Measurements from ENCODE around the gene PTK7. TPM values are rescaled to one million over a fixed set of nuclear protein-coding genes. Genes with fewer than 3 reads are reported as not detected.
A peak's percentile ranks its signal among the peaks of the same experiment; 100 is the strongest.

PTK7 gene
- total and polyA plus RNA-seq, 2 donors, result 48.1 to 101 TPM

DNA sequence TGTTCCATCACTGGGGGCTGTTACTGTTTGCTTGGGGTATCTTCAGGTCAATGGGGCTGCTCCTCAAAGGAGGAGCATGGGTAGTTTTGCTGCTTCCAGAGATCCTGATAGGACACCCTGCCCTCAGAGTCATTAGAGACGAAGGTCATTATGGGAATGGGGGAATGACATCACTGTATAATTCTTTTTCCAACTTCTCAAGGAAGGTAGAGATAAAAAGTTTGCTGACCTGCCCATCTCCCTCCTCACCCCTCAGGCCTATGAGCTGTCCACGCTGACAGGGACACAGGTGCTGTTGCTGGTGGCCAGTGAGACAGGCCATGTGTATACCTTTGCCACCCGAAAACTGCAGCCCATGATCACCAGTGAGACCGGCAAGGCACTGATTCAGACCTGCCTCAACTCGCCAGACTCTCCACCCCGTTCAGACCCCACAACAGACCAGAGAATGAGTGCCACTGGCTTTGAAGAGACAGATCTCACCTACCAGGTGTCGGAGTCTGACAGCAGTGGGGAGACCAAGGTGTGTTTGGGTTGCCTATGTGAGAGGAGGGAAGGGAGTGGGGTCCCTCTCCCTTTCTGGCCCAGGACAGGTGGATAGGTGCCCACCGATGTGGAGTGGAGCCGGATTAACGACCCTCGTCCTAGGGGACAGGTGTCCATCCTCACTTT is 97.6 kb downstream of the PTK7 start:
- peaks cover 24 to 40% of the 10 kb centered on the region in 2 donors for H3K36me3 ChIP-seq (ENCODE audit: control insufficient read depth in 2 of 2, insufficient read depth in 2 of 2, low read length in 1 of 2)
- H3K9me3 ChIP-seq (ENCODE audit: control insufficient read depth in 2 of 2, insufficient read depth in 1 of 2, low read length in 1 of 2), result peaks cover 0 to 12% of the 10 kb centered on the region in 2 donors
- WGBS, result 95% methylated on average over 11 of the region's 11 CpGs
- H3K27me3 ChIP-seq (ENCODE audit: control insufficient read depth in 2 of 2, insufficient read depth in 1 of 2, low read length in 1 of 2), result peaks cover 0 to 2% of the 10 kb centered on the region in 2 donors
- peaks cover 25 to 45% of the 10 kb centered on the region in 2 donors for H3K4me1 ChIP-seq (ENCODE audit: control insufficient read depth in 2 of 2, insufficient read depth in 2 of 2, low read length in 2 of 2)
- H3K4me3 ChIP-seq (ENCODE audit: low read length in 2 of 2), result peak overlapping the region; percentile 50 to 72
- H3K27ac ChIP-seq (ENCODE audit: low read depth in 1 of 2, low read length in 1 of 2), result peak overlapping the region; percentile 66 to 75
- DNase-seq (ENCODE audit: low read depth in 6 of 9, low spot score in 9 of 9), result peak in 1 of 9 donors; percentile 23

DNA sequence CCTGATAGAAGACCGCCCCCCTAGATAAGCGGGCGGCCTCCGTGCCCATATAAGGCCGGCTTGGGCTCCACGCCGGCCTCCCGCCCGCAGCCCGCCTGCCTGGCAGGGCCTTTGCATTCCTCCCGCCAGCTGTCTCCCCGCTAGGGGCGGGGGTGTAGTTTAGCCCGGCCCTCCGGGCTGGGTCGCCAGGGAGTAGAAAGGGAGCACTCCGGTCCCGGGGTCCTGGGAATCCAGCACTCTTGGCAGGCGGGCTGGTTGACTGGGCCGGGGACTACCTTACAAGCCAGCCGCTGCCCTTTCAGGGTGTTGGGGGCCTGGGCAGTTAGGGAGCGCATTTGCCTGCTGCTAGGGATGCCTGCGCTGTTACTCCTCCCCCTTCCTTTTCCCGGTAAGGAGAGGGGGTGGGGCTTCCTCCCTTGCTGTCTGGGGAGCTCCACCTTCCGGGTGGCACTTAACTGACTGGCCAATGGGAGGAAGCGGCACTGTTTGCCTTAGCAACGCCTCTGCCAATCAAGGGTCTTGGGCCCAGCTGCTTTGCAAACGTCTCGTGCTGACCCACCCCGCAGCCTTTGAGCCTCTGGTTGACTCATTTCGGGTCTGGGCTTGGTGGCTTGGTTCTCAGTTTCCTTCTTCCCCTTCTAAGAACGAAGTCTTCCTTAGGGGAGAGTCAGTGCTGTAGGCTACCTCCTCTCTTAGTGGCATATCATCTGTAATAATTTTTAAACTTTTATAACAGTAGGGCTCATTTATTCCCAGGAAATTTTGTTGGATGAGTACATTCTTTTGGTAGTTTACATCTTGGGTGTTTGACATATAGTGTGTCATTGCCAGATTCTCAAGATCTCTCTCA is 98.4 kb downstream of the PTK7 start:
- DNase-seq (ENCODE audit: low read depth in 6 of 9, low spot score in 9 of 9), result peak; percentile 87 to 97 (median 93)
- peaks cover 0 to 12% of the 10 kb centered on the region in 2 donors for H3K9me3 ChIP-seq (ENCODE audit: control insufficient read depth in 2 of 2, insufficient read depth in 1 of 2, low read length in 1 of 2)
- peak overlapping the region; percentile 66 to 79 for H3K27ac ChIP-seq (ENCODE audit: low read depth in 1 of 2, low read length in 1 of 2)
- peak overlapping the region; percentile 30 to 50 for H3K4me3 ChIP-seq (ENCODE audit: low read length in 2 of 2)
- H3K36me3 ChIP-seq (ENCODE audit: control insufficient read depth in 2 of 2, insufficient read depth in 2 of 2, low read length in 1 of 2), result peaks cover 32 to 48% of the 10 kb centered on the region in 2 donors
- 13% methylated on average over 32 of the region's 32 CpGs for whole genome bisulfite sequencing
- peaks cover 0 to 2% of the 10 kb centered on the region in 2 donors for H3K27me3 ChIP-seq (ENCODE audit: control insufficient read depth in 2 of 2, insufficient read depth in 1 of 2, low read length in 1 of 2)
- H3K4me1 ChIP-seq (ENCODE audit: control insufficient read depth in 2 of 2, insufficient read depth in 2 of 2, low read length in 2 of 2), result peaks cover 25 to 45% of the 10 kb centered on the region in 2 donors

DNA sequence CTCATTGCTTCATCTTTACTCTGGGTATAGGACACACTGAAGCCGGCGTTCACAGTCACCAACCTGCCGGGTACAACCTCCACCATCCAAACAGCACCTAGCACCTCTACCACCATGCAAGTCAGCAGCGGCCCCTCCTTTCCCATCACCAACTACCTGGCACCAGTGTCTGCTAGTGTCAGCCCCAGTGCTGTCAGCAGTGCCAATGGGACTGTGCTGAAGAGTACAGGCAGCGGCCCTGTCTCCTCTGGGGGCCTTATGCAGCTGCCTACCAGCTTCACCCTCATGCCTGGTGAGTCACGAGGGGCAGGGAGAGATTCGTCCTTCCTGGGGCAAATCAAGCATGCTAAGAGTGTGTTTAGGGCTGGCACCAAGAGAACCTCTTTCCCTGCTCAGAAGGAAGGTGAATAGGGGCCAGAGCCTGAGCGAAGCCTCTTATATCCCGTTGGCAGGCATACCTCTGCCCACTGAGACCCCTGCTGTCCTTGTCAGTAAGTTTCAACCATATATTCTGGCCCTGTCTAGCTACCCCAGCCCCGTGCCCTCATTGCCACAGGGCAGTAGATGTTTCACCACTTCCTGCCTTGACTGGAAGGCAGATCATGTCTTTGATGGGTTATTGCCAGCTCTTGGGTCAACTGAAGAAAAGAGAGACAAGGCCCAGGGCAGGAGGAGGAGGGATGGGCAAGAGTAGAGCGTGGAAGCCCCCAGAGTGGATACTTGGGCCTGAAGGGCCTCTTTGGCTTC is 99.7 kb downstream of the PTK7 start:
- Histone ChIP-seq H3K4me3 (ENCODE audit: low read length in 2 of 2) (no peak overlapping the region), H3K27ac (ENCODE audit: low read depth in 1 of 2, low read length in 1 of 2) (no peak overlapping the region), H3K36me3 (ENCODE audit: control insufficient read depth in 2 of 2, insufficient read depth in 2 of 2, low read length in 1 of 2) (peaks cover 38 to 50% of the 10 kb centered on the region in 2 donors), H3K9me3 (ENCODE audit: control insufficient read depth in 2 of 2, insufficient read depth in 1 of 2, low read length in 1 of 2) (peaks cover 0 to 5% of the 10 kb centered on the region in 2 donors), H3K4me1 (ENCODE audit: control insufficient read depth in 2 of 2, insufficient read depth in 2 of 2, low read length in 2 of 2) (peaks cover 20 to 37% of the 10 kb centered on the region in 2 donors), H3K27me3 (ENCODE audit: control insufficient read depth in 2 of 2, insufficient read depth in 1 of 2, low read length in 1 of 2) (no peaks in the 10 kb centered on the region)
- WGBS, result 98% methylated on average over 11 of the region's 11 CpGs
- no peak for DNase-seq (ENCODE audit: low read depth in 6 of 9, low spot score in 9 of 9)

DNA sequence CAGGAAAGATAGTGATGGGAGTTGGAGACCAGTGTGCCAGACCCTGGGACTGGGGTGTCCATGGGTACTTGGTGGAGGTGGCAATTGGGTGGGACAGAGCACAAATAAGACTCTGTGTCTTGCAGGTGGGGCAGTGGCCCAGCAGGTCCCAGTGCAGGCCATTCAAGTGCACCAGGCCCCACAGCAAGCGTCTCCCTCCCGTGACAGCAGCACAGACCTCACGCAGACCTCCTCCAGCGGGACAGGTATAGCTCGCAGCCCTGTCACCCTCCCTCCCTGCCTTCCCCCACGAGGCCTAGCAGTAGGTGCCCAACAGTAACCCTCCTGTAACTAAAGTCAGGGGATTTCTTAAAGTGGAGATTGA is 100.3 kb downstream of the PTK7 start:
- Histone ChIP-seq H3K27ac (ENCODE audit: low read depth in 1 of 2, low read length in 1 of 2) (no peak overlapping the region), H3K4me1 (ENCODE audit: control insufficient read depth in 2 of 2, insufficient read depth in 2 of 2, low read length in 2 of 2) (peaks cover 22 to 40% of the 10 kb centered on the region in 2 donors), H3K36me3 (ENCODE audit: control insufficient read depth in 2 of 2, insufficient read depth in 2 of 2, low read length in 1 of 2) (peaks cover 38 to 50% of the 10 kb centered on the region in 2 donors), H3K4me3 (ENCODE audit: low read length in 2 of 2) (no peak overlapping the region), H3K27me3 (ENCODE audit: control insufficient read depth in 2 of 2, insufficient read depth in 1 of 2, low read length in 1 of 2) (no peaks in the 10 kb centered on the region), H3K9me3 (ENCODE audit: control insufficient read depth in 2 of 2, insufficient read depth in 1 of 2, low read length in 1 of 2) (peaks cover 0 to 4% of the 10 kb centered on the region in 2 donors)
- DNase-seq (ENCODE audit: low read depth in 6 of 9, low spot score in 9 of 9), result no peak
- 97% methylated on average over 6 of the region's 6 CpGs for WGBS

DNA sequence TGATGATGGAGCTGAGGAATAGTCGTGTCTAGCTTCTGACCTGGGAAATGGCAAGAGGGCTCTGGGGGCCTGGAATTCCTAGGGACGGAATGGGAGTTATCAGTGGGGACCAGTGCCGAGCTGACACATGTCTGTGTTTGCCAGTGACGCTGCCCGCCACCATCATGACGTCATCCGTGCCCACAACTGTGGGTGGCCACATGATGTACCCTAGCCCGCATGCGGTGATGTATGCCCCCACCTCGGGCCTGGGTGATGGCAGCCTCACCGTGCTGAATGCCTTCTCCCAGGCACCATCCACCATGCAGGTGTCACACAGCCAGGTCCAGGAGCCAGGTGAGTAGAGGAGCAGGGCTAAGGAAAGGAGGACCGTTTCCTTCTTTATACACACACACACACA is 102.0 kb downstream of the PTK7 start:
- peaks cover 26 to 45% of the 10 kb centered on the region in 2 donors for H3K4me1 ChIP-seq (ENCODE audit: control insufficient read depth in 2 of 2, insufficient read depth in 2 of 2, low read length in 2 of 2)
- peaks cover 0 to 6% of the 10 kb centered on the region in 2 donors for H3K9me3 ChIP-seq (ENCODE audit: control insufficient read depth in 2 of 2, insufficient read depth in 1 of 2, low read length in 1 of 2)
- DNase-seq (ENCODE audit: low read depth in 6 of 9, low spot score in 9 of 9), result no peak
- H3K4me3 ChIP-seq (ENCODE audit: low read length in 2 of 2), result no peak overlapping the region
- no peaks in the 10 kb centered on the region for H3K27me3 ChIP-seq (ENCODE audit: control insufficient read depth in 2 of 2, insufficient read depth in 1 of 2, low read length in 1 of 2)
- no peak overlapping the region for H3K27ac ChIP-seq (ENCODE audit: low read depth in 1 of 2, low read length in 1 of 2)
- peaks cover 38 to 50% of the 10 kb centered on the region in 2 donors for H3K36me3 ChIP-seq (ENCODE audit: control insufficient read depth in 2 of 2, insufficient read depth in 2 of 2, low read length in 1 of 2)
- WGBS, result 95% methylated on average over 12 of the region's 12 CpGs

DNA sequence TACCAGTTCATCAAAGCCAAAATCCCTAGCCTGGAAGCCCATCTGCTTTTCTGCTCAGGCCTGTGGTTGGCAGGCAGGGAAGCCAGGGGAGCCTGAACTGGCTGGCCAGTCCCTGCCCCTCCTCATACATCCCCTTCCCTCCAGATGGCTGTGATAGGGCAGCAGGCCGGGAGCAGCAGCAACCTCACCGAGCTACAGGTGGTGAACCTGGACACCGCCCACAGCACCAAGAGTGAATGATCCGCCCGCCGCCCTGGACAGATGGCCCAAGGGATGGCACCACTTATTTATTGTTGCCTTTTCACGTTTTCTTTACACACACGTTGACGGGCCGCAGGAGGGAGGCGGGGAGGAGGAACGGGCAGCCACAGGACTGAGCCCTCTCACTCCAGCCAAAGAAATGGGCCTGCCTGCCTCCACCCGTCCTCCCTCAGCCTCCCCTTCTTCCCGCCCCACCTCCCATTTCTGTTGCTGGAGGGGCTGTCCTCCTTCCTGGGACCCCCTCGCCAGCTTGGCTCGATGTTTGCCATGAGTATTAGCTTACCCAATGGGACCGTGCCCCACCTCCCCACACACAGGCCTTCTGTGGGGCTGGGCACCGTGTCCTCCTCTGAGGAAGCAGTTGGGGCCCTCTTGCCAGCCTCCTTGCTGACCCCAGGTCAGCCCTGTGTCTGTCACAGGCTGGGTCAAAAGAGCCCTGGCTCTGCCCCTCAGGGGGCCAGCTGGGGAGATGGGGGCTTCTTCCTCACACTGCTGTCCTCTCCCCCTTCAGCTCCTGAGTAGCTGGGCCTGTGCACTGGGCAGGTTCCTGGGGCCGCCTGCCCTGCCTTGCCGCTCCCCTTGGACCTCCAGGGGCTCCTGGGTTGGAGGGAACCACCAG is 103.1 kb downstream of the PTK7 start:
- H3K4me3 ChIP-seq (ENCODE audit: low read length in 2 of 2), result no peak overlapping the region

DNA sequence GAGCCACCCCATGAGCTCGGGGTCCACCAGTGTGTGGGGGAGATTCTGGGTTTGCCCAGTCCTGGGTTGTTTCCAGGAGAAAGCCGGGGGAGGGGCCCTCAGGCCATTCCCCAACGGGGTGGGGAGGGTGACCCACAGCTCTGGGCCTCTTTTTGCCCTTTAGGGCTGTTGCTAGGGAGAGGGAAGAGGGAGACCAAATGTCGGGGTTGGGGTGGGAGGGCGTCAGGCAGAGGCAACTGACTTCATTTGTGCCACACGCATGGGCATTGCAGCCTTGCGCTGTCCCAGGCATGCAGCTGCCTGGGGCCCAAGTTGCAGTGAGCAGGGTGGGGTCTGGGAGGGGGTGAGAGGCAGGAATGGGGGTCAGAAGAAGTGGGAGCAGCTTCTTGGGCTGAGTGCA is 103.9 kb downstream of the PTK7 start:
- 92% methylated on average over 7 of the region's 7 CpGs for WGBS
- H3K36me3 ChIP-seq (ENCODE audit: control insufficient read depth in 2 of 2, insufficient read depth in 2 of 2, low read length in 1 of 2), result peaks cover 40 to 42% of the 10 kb centered on the region in 2 donors
- H3K4me3 ChIP-seq (ENCODE audit: low read length in 2 of 2), result no peak overlapping the region
- H3K27me3 ChIP-seq (ENCODE audit: control insufficient read depth in 2 of 2, insufficient read depth in 1 of 2, low read length in 1 of 2), result no peaks in the 10 kb centered on the region
- peaks cover 0 to 6% of the 10 kb centered on the region in 2 donors for H3K9me3 ChIP-seq (ENCODE audit: control insufficient read depth in 2 of 2, insufficient read depth in 1 of 2, low read length in 1 of 2)
- DNase-seq (ENCODE audit: low read depth in 6 of 9, low spot score in 9 of 9), result no peak
- peaks cover 21 to 38% of the 10 kb centered on the region in 2 donors for H3K4me1 ChIP-seq (ENCODE audit: control insufficient read depth in 2 of 2, insufficient read depth in 2 of 2, low read length in 2 of 2)
- no peak overlapping the region for H3K27ac ChIP-seq (ENCODE audit: low read depth in 1 of 2, low read length in 1 of 2)

More for the DNA sequence above, 103.1 kb downstream of the PTK7 start:
- no peaks in the 10 kb centered on the region for H3K27me3 ChIP-seq (ENCODE audit: control insufficient read depth in 2 of 2, insufficient read depth in 1 of 2, low read length in 1 of 2)
- 99% methylated on average over 20 of the region's 20 CpGs for WGBS
- H3K36me3 ChIP-seq (ENCODE audit: control insufficient read depth in 2 of 2, insufficient read depth in 2 of 2, low read length in 1 of 2), result peaks cover 35 to 46% of the 10 kb centered on the region in 2 donors
- no peak overlapping the region for H3K27ac ChIP-seq (ENCODE audit: low read depth in 1 of 2, low read length in 1 of 2)
- DNase-seq (ENCODE audit: low read depth in 6 of 9, low spot score in 9 of 9), result no peak
- peaks cover 21 to 40% of the 10 kb centered on the region in 2 donors for H3K4me1 ChIP-seq (ENCODE audit: control insufficient read depth in 2 of 2, insufficient read depth in 2 of 2, low read length in 2 of 2)
- H3K9me3 ChIP-seq (ENCODE audit: control insufficient read depth in 2 of 2, insufficient read depth in 1 of 2, low read length in 1 of 2), result peaks cover 0 to 6% of the 10 kb centered on the region in 2 donors

DNA sequence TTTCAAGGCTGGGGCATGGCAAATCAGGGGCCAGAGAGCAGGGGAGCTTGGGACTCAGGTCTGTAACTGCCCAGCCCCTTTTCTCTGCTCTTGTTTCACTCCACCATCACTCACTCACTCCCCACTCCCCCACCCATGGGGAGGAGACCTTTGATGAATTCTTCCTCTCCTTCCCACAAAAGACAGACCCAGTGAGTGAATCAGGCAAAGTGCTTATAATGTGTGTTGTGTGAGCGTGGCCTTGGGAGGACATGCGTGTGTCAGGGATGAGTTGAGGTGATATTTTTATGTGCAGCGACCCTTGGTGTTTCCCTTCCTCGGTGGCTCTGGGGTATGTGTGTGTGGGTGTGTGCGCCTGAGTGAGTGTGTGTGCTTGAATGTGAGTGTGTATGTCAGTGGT is 104.9 kb downstream of the PTK7 start:
- H3K4me3 ChIP-seq (ENCODE audit: low read length in 2 of 2), result no peak overlapping the region
- WGBS, result 87% methylated on average over 5 of the region's 5 CpGs
- H3K4me1 ChIP-seq (ENCODE audit: control insufficient read depth in 2 of 2, insufficient read depth in 2 of 2, low read length in 2 of 2), result peaks cover 30 to 39% of the 10 kb centered on the region in 2 donors
- H3K27me3 ChIP-seq (ENCODE audit: control insufficient read depth in 2 of 2, insufficient read depth in 1 of 2, low read length in 1 of 2), result no peaks in the 10 kb centered on the region
- H3K27ac ChIP-seq (ENCODE audit: low read depth in 1 of 2, low read length in 1 of 2), result peak overlapping the region; percentile 46 to 56
- no peak for DNase-seq (ENCODE audit: low read depth in 6 of 9, low spot score in 9 of 9)
- peaks cover 36 to 41% of the 10 kb centered on the region in 2 donors for H3K36me3 ChIP-seq (ENCODE audit: control insufficient read depth in 2 of 2, insufficient read depth in 2 of 2, low read length in 1 of 2)
- H3K9me3 ChIP-seq (ENCODE audit: control insufficient read depth in 2 of 2, insufficient read depth in 1 of 2, low read length in 1 of 2), result peaks cover 0 to 2% of the 10 kb centered on the region in 2 donors

Measured in thymus (tissue), 11 donors.